ENCODE data around the gene GGA1.
"Not testable (repeated sequence)": the region's sequence is repeated elsewhere in the genome, so short reads cannot be mapped to it uniquely, and the experiment has no call there.

The GGA1 gene

DNA sequence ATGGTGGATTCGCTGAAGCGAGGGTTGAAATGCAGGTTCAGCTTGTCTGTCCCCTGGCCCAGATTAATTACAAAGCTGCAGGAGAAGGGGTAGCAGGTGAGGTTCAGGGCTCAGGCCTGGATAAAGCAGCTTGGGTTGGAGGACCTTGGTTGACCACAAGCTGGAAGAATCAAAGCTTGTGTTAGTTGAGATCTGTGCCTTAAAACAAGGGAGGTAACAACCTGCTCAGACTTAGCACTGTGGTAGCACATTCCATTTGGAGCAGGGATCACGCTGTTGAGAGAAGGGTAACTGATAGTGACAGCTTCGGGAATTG is 38.0 kb upstream of the GGA1 start:
- DNase-seq (ENCODE audit: low spot score) = no peak

GRCh38 chr22:37571258-37571991 is 37.2 kb upstream of the GGA1 start:
- DNase-seq (ENCODE audit: low spot score) = peak; percentile 81

- no peak for DNase-seq (ENCODE audit: low spot score)
These were observed 36.7 kb upstream of the GGA1 start for GRCh38 chr22:37571992-37572373.

- no peak for DNase-seq (ENCODE audit: low spot score)
These were observed 33.1 kb upstream of the GGA1 start for GRCh38 chr22:37575490-37576003.

DNA sequence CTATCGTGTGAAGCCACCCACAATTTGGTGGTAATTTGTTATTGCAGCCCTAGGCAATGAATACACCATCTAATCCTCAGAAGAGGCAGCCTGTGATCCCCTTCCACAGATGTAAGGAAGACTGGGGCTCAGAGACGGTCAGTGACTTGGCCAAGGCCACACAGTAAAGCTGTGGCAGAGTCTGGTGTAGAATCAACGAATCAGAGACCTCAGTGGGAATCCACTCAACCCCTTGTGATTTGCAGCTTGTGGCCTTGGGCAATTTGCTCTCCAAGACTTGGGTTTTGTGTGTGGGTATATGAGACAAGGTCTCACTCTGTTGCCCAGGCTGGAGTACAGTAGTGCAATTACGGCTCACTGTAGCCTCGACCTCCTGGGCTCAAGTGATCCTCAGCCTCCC is 30.6 kb upstream of the GGA1 start:
- no peak for DNase-seq (ENCODE audit: low spot score)

GRCh38 chr22:37581504-37581903 is 27.1 kb upstream of the GGA1 start:
- DNase-seq (ENCODE audit: low spot score) = no peak

DNA sequence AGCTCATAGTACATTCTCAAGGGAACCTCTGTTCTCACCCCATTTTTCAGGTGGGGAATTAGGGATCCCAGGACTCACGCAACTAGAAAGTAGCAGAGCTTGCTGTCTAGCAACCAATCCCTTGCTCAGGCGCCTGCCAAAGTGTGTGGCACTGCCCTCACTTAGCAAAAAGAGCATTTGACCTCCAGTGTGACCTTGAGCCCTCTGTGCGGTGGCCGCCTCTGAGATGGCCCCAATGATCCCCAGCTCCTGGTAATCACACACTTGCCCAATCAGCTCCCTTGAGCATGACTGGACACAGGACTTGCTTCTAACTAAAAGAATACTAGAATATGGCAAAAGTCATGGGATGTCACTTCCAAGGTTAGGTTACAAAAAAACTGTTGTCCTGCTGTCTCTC is 26.1 kb upstream of the GGA1 start:
- DNase-seq (ENCODE audit: low spot score) = no peak

GRCh38 chr22:37588546-37589215 is 20.0 kb upstream of the GGA1 start:
- DNase-seq (ENCODE audit: low spot score) = no peak

DNA sequence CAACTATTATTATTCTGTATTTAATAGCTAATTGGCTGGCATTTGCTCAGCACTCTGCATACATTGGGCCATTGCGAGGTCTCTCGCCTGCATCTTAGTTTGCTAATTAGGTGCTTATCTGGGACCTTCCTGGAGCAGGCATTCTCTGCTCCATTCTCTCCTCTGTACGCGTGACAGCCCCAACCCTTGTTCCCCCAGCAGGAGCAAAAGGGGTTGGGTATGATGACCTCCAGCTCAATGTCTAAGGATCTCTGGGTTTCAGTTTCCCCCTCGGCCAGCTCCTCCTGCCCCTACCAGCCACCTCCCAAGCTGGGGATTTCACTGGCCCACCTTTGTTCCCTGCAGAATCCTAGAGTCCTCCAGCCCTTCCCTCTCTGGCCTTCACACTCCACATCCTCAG is 19.0 kb upstream of the GGA1 start:
- DNase-seq (ENCODE audit: low spot score) = no peak

- DNase-seq (ENCODE audit: low spot score) = not testable (repeated sequence)
These were observed 17.6 kb upstream of the GGA1 start for GRCh38 chr22:37591081-37591480.

DNA sequence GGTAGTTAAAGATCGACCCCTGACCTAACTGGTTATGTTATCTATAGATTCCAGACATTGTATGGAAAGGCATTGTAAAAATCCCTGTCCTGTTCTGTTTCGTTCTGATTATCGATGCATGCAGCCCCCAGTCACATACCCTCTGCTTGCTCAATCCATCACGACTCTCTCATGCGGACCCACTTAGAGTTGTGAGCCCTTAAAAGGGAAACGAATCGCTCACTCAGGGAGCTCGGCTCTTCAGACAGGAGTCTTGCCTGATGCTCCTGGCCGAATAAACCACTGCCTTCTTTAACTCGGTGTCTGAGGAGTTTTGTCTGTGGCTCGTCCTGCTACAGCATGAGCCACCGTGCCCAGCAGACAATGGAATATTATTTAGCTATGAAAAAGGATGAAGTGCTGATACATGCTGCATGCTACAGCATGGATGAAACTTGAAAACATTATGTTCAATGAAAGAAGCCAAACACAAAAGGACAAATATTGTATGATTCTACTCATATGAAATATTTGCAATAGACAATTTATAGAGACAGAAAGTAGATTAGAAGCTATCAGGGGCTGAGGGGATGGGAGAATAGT is 16.7 kb upstream of the GGA1 start:
- DNase-seq (ENCODE audit: low spot score) = no peak

- DNase-seq (ENCODE audit: low spot score) = no peak
These were observed 14.4 kb upstream of the GGA1 start for GRCh38 chr22:37594237-37594636.

DNA sequence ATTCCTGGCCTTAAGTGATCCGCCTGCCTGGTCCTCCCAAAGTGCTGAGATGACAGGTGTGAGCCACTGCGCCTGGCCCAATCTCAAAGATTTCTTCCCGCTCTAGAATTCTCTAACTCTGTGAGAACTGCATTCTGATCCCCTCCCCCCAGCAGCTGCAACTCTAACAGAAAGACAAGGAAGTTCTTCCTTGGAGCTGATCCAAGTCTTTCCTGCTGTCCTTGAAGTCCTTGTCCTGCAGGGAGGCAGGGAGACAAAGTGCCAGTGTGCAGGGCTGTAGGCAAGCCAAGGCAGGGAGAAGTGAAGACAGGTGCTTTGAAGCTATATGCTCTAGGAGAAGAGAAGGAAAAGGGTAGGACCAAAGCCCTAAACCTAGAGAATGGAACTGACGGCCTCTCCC is 9.5 kb upstream of the GGA1 start:
- no peak for DNase-seq (ENCODE audit: low spot score)

- DNase-seq (ENCODE audit: low spot score) = no peak
These were observed 7.5 kb upstream of the GGA1 start for GRCh38 chr22:37601203-37601539.

DNA sequence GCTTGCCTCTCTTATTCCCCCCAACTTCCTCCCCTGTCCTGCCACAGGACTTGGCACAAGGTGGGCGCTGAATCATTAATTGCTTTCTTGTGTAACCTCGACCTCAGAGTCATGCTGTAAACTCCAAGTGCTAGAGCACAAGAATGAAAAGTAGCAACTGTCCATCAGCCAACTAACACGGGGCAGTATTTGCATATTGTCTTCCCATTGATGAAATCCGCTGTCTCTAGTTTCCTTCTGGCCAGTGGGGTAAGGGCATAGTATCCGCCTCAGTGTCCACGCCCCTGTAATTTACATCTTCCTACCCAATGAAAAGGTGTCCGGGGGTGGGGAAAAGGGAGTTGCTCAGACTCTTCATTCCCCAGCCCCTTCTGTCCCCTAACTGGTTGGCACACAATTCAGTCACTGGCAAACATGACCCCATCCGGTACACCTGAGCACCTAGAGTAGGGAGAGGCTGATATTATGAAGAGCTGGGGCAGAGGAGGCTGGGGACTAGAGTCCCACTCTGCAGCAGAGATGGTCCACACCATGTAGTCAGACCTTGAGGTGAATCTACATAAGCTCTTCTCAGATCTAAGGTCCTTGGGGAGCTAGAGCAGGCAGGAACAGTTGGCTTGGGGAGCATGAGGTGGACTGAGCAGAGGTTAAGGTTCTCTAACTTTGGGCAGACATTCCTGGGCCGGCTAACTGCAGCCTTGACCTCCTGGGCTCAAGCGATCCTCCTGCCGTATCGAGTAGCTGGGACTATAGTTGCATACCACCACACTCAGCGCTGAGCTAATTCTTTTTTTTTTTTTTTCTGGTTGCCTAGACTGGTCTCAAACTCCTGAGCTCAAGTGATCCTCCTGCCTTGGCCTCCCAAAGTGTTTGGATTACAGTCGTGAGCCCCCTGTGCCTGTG is 6.8 kb upstream of the GGA1 start:
- DNase-seq (ENCODE audit: low spot score) = peak; percentile 79

GRCh38 chr22:37602546-37603277 is 5.9 kb upstream of the GGA1 start:
- not testable (repeated sequence) for DNase-seq (ENCODE audit: low spot score)

GRCh38 chr22:37604074-37604473 is 4.6 kb upstream of the GGA1 start:
- DNase-seq (ENCODE audit: low spot score) = no peak

GRCh38 chr22:37604875-37605274 is 3.8 kb upstream of the GGA1 start:
- no peak for DNase-seq (ENCODE audit: low spot score)

DNA sequence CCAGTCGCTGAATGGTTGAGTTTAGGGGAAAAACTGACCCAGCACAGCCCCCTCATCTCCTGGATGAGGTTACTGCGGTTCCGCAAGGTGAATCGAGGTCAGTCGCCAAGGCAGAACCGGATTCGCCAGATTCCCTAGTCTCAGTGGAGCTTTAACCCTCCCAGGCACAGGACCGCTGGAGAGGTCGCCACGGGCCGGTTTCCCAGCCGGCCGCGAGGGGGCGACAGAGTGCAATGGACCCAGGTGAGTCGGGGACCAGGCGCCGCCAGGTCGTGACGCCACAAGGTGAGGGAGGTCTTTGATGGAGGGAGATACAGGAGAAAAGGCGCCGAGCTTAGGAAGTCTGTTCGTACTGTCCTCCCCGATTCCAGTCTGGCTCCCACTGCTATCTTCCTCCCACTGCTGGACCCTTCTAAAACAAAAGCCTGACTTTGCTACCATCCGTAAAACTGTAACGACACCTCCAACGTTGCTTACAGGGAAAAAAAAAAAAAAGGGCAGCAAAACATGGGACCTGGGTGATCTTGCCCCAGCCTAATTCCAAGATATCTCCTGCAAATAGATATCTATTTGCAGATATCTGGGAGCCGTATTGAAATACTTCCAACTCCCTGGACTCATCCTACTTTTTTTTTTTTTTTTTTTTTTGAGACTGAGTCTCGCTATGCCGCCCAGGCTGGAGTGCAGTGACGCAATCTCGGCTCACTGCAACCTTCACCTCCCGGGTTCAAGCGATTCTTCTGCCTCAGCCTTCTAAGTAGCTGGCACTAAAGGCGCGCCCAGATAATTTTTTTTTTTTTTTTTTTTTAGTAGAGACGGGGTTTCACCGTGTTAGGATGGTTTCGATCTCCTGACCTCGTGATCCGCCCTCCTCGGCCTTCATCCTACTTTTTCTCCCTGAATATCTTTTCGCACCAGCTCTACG is 1.4 kb upstream of the GGA1 start:
- peak; percentile 72 for DNase-seq (ENCODE audit: low spot score)

DNA sequence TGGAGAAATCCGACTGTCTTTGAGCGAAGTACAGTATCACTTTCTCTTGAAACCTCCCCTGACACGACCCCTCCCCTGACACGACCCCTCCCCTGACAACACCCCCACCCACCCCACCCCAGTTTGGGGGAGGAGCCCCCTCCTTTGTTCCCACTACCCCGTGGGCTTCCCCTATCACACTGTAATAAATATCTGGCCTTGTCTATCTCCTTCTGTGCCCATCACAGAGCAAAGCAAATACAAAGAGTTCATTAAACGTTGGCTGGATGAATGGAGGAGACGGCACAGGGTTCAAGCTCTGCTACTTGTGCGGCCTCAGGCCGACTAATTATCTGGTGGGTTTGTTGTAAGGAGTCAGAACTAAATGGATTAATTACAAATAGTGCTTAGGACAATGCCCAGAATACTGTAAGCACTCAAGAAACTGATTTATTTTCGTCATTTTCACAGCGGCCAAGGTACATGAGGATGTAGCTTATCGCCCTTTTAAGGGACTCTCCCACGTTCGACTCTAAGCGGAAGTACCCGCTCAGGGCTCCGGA is 628 bp upstream of the GGA1 start:
- DNase-seq (ENCODE audit: low spot score) = no peak

Data from RKO (cell line).